Smooth muscle cell (in vitro differentiated cells): ENCODE results near the gene PLOD1. TPM values are rescaled to one million over a fixed set of nuclear protein-coding genes. Genes with fewer than 3 reads are reported as not detected.

Source experiments
- DNase-seq: peaks from one replicate; lab custom pipeline; 2025; ENCODE audit not compliant: unreplicated experiment; lab: John Stamatoyannopoulos, UW
- H2AFZ ChIP-seq: fragments of 200-600 bp; sonication (generic); 2 replicates; pipeline ENCODE4 v1.6.0; 2016; ENCODE audit warnings: antibody characterized with exemption, low read depth, mild to moderate bottlenecking
- H3F3A ChIP-seq: fragments of 200-600 bp; sonication (generic); 2 replicates; pipeline ENCODE4 v1.6.0; 2017; ENCODE audit warnings: antibody characterized with exemption, low read depth
- H3K27ac ChIP-seq: fragments of 200-600 bp; sonication (generic); 2 replicates; pipeline ENCODE4 v1.5.1; 2016; ENCODE audit warnings: low read depth, mild to moderate bottlenecking
- H3K27me3 ChIP-seq: fragments of 200-600 bp; sonication (generic); 2 replicates; pipeline ENCODE4 v1.6.1; 2016; ENCODE audit warnings: low read depth, mild to moderate bottlenecking
- H3K36me3 ChIP-seq: fragments of 200-600 bp; sonication (generic); 2 replicates; pipeline ENCODE4 v1.5.1; 2016; ENCODE audit warnings: low read depth
- H3K4me1 ChIP-seq: fragments of 200-600 bp; sonication (generic); 2 replicates; pipeline ENCODE4 v1.5.1; 2016; ENCODE audit warnings: low read depth
- H3K4me2 ChIP-seq: fragments of 200-600 bp; sonication (generic); 2 replicates; pipeline ENCODE4 v1.6.0; 2016; ENCODE audit warnings: mild to moderate bottlenecking
- H3K4me3 ChIP-seq: fragments of 200-600 bp; sonication (generic); 2 replicates; pipeline ENCODE4 v1.5.1; 2016; ENCODE audit warnings: mild to moderate bottlenecking
- H3K79me2 ChIP-seq: fragments of 200-600 bp; sonication (generic); 2 replicates; pipeline ENCODE4 v1.6.0; 2016; ENCODE audit warnings: low read depth, mild to moderate bottlenecking
- H3K9ac ChIP-seq: fragments of 200-600 bp; sonication (generic); 2 replicates; pipeline ENCODE4 v1.6.0; 2016; ENCODE audit warnings: low read depth
- H3K9me3 ChIP-seq: fragments of 200-600 bp; sonication (generic); replicated peaks from 2 replicates; pipeline ENCODE4 v1.5.1; 2016; ENCODE audit warnings: low read depth
- H4K20me1 ChIP-seq: fragments of 200-600 bp; sonication (generic); 2 replicates; pipeline ENCODE4 v1.6.0; 2016; ENCODE audit warnings: low read depth
- CTCF ChIP-seq: fragments of 200-600 bp; sonication (generic); IDR thresholded peaks from 2 replicates; pipeline ENCODE4 v1.5.1; 2017; ENCODE audit warnings: borderline replicate concordance, mild to moderate bottlenecking, antibody characterized with exemption; ENCODE audit not compliant: insufficient read depth, poor library complexity, severe bottlenecking
- WGBS: methylation state at CpG from one replicate; pipeline ENCODE4 v1.1.7; 2016; ENCODE audit warnings: low lambda C conversion rate; 5-methylcytosine and 5-hydroxymethylcytosine counted together
- polyA plus RNA-seq: library from polyadenylated mRNA; unstranded; fragments of >200 nt; fragmentation: Nextera tagmentation; extraction: Ambion mirVana; gene quantifications from 2 replicates; pipeline ENCODE4 v1.2.1, GENCODE V29; 2016
- total RNA-seq: library from RNA; depleted of rRNA; stranded (reverse); fragments of >200 nt; gene quantifications from 2 replicates; pipeline ENCODE4 v1.2.3, GENCODE V29; 2014

The PLOD1 gene
- total and polyA plus RNA-seq, 2 experiments from 2014 or later, result 292 to 559 TPM

GRCh38 chr1:12015001-12015491 is 80.5 kb downstream of the PLOD1 start:
- no peak overlapping the region for H2AFZ ChIP-seq
- H4K20me1 ChIP-seq, result no peaks in the 10 kb centered on the region
- peaks cover 6% of the 10 kb centered on the region for H3K79me2 ChIP-seq
- H3K4me1 ChIP-seq, result no peaks in the 10 kb centered on the region
- H3K36me3 ChIP-seq, result no peaks in the 10 kb centered on the region
- H3F3A ChIP-seq, result peaks cover 2% of the 10 kb centered on the region
- H3K27ac ChIP-seq, result peak overlapping the region; percentile 86
- WGBS, result 56% methylated on average over 10 of the region's 10 CpGs
- H3K4me3 ChIP-seq, result no peak overlapping the region
- peak overlapping the region; percentile 7 for H3K4me2 ChIP-seq
- H3K9me3 ChIP-seq, result no peaks in the 10 kb centered on the region
- no peak for DNase-seq
- H3K27me3 ChIP-seq, result no peaks in the 10 kb centered on the region
- H3K9ac ChIP-seq, result peak overlapping the region; percentile 48
- no peak for TF ChIP-seq CTCF

- WGBS, result 97% methylated on average over 9 of the region's 9 CpGs
- H3K9me3 ChIP-seq, result no peaks in the 10 kb centered on the region
- H3K9ac ChIP-seq, result no peak overlapping the region
- no peak for TF ChIP-seq CTCF
- no peak for DNase-seq
- H3K36me3 ChIP-seq, result no peaks in the 10 kb centered on the region
- H3K4me1 ChIP-seq, result no peaks in the 10 kb centered on the region
- H2AFZ ChIP-seq, result no peak overlapping the region
- H3F3A ChIP-seq, result peaks cover 2% of the 10 kb centered on the region
- peak overlapping the region; percentile 86 for H3K27ac ChIP-seq
- no peak overlapping the region for H3K4me2 ChIP-seq
- no peaks in the 10 kb centered on the region for H4K20me1 ChIP-seq
- H3K27me3 ChIP-seq, result no peaks in the 10 kb centered on the region
- peaks cover 11% of the 10 kb centered on the region for H3K79me2 ChIP-seq
- H3K4me3 ChIP-seq, result no peak overlapping the region
Observed at GRCh38 chr1:12015499-12015898, 81.0 kb downstream of the PLOD1 start.

- peaks cover 2% of the 10 kb centered on the region for H3F3A ChIP-seq
- H3K27me3 ChIP-seq, result no peaks in the 10 kb centered on the region
- no peak overlapping the region for H3K9ac ChIP-seq
- no peak overlapping the region for H3K4me3 ChIP-seq
- H4K20me1 ChIP-seq, result no peaks in the 10 kb centered on the region
- no peaks in the 10 kb centered on the region for H3K4me1 ChIP-seq
- no peaks in the 10 kb centered on the region for H3K36me3 ChIP-seq
- WGBS, result 94% methylated on average over 3 of the region's 3 CpGs
- no peaks in the 10 kb centered on the region for H3K9me3 ChIP-seq
- TF ChIP-seq CTCF, result no peak
- H3K4me2 ChIP-seq, result no peak overlapping the region
- H3K27ac ChIP-seq, result no peak overlapping the region
- H2AFZ ChIP-seq, result no peak overlapping the region
- peaks cover 16% of the 10 kb centered on the region for H3K79me2 ChIP-seq
- DNase-seq, result no peak
Observed at GRCh38 chr1:12016182-12016581, 81.7 kb downstream of the PLOD1 start.

- Histone ChIP-seq H2AFZ (peak overlapping the region; percentile 59), H3K4me3 (peak overlapping the region; percentile 82), H3K36me3 (no peaks in the 10 kb centered on the region), H3K27me3 (no peaks in the 10 kb centered on the region), H3K79me2 (peaks cover 30% of the 10 kb centered on the region), H3K4me1 (no peaks in the 10 kb centered on the region), H4K20me1 (no peaks in the 10 kb centered on the region), H3K27ac (peak overlapping the region; percentile 34), H3K9ac (peak overlapping the region; percentile 80), H3K4me2 (peak overlapping the region; percentile 100), H3K9me3 (no peaks in the 10 kb centered on the region), H3F3A (no peaks in the 10 kb centered on the region)
- no peak for DNase-seq
- no peak for TF ChIP-seq CTCF
- 15% methylated on average over 12 of the region's 12 CpGs for WGBS
Observed at GRCh38 chr1:12019858-12020509, 85.5 kb downstream of the PLOD1 start.
